SK-N-SH (cell line): ENCODE measurements around the gene DOCK3. TPM values are rescaled to one million over a fixed set of nuclear protein-coding genes. Genes with fewer than 3 reads are reported as not detected.
"Not testable (repeated sequence)": the region's sequence is repeated elsewhere in the genome, so short reads cannot be mapped to it uniquely, and the experiment has no call there.

Source experiments
- CTCF ChIA-PET: fragments of 300-600, 350-600 bp; formaldehyde crosslinking; extraction: SDS; loops from one replicate; lab custom pipeline; 2021; lab: Yijun Ruan, JAX
- POLR2A ChIA-PET: fragments of 350-600 bp; sonication (Branson Sonifier 250); formaldehyde crosslinking; extraction: SDS; loops from one replicate; lab custom pipeline; 2020; ENCODE audit warnings: antibody characterized with exemption, inconsistent platforms; lab: Yijun Ruan, JAX
- DNase-seq: peaks from one replicate; pipeline ENCODE4 v3.0.0; 2012
- H2AFZ ChIP-seq: fragments of 200-600 bp; sonication (generic); 2 replicates; pipeline ENCODE4 v1.8.1; 2016; ENCODE audit warnings: antibody characterized with exemption, mild to moderate bottlenecking, low read depth
- H3F3A ChIP-seq: fragments of 200-600 bp; sonication (generic); replicated peaks from 2 replicates; pipeline ENCODE3; 2016; ENCODE audit warnings: antibody characterized with exemption, mild to moderate bottlenecking; ENCODE audit not compliant: insufficient read depth
- H3K27ac ChIP-seq, 2 experiments: fragments of 200-500 bp in 1 of 2; fragments of 200-600 bp in 1 of 2; sonication (Bioruptor generic) in 1 of 2; sonication (generic), shearing (Covaris generic) in 1 of 2; 2 replicates each; pipeline versions ENCODE4 v1.5.1 to v1.6.1; 2014 to 2016; ENCODE audit warnings: low read depth in 2 of 2, inconsistent platforms in 1 of 2, low read length in 1 of 2, mild to moderate bottlenecking in 1 of 2, mixed read lengths in 1 of 2
- H3K27me3 ChIP-seq: fragments of 200-600 bp; sonication (generic), shearing (Covaris generic); 2 replicates; pipeline ENCODE4 v1.6.1; 2016; ENCODE audit warnings: mixed run types; ENCODE audit not compliant: insufficient read depth
- H3K36me3 ChIP-seq, 2 experiments: fragments of 200-500 bp in 1 of 2; fragments of 200-600 bp in 1 of 2; sonication (Bioruptor generic) in 1 of 2; sonication (generic) in 1 of 2; replicated peaks in 1 of 2; 2 replicates each; pipeline versions ENCODE3 to v1.5.1; 2014 to 2016; ENCODE audit warnings: low read length in 1 of 2, mild to moderate bottlenecking in 1 of 2; ENCODE audit not compliant: insufficient read depth in 2 of 2, control insufficient read depth in 1 of 2
- H3K4me1 ChIP-seq, 2 experiments: fragments of 200-500 bp in 1 of 2; fragments of 200-600 bp in 1 of 2; sonication (Bioruptor generic) in 1 of 2; sonication (generic), shearing (Covaris generic) in 1 of 2; 2 replicates each; pipeline versions ENCODE4 v1.5.1 to v1.6.1; 2014 to 2016; ENCODE audit warnings: low read depth in 1 of 2, low read length in 1 of 2, mixed run types in 1 of 2; ENCODE audit not compliant: insufficient read depth in 2 of 2, control insufficient read depth in 1 of 2
- H3K4me2 ChIP-seq: fragments of 200-600 bp; sonication (generic), shearing (Covaris generic); 2 replicates; pipeline ENCODE4 v1.6.1; 2017; ENCODE audit warnings: mixed run types
- H3K4me3 ChIP-seq, 2 experiments: fragments of 200-500 bp in 1 of 2; fragments of 200-600 bp in 1 of 2; sonication (Bioruptor generic) in 1 of 2; sonication (generic), shearing (Covaris generic) in 1 of 2; 2 replicates each; pipeline versions ENCODE4 v1.5.1 to v1.8.1; 2014 to 2016; ENCODE audit warnings: low read depth in 2 of 2, inconsistent platforms in 1 of 2, low read length in 1 of 2, mild to moderate bottlenecking in 1 of 2, mixed read lengths in 1 of 2, moderate library complexity in 1 of 2
- H3K79me2 ChIP-seq: fragments of 200-600 bp; sonication (generic); 2 replicates; pipeline ENCODE4 v1.8.1; 2017; ENCODE audit warnings: mild to moderate bottlenecking; ENCODE audit not compliant: insufficient read depth
- H3K9ac ChIP-seq: fragments of 200-600 bp; sonication (generic); 2 replicates; pipeline ENCODE4 v1.6.1; 2017; ENCODE audit warnings: mixed run types
- H3K9me2 ChIP-seq: fragments of 200-600 bp; sonication (generic); 2 replicates; pipeline ENCODE4 v1.6.1; 2017; ENCODE audit warnings: mixed run types
- H3K9me3 ChIP-seq: fragments of 200-600 bp; sonication (generic); 2 replicates; pipeline ENCODE4 v1.6.1; 2017; ENCODE audit warnings: mixed run types, mild to moderate bottlenecking, moderate library complexity
- H4K20me1 ChIP-seq: fragments of 200-600 bp; sonication (generic); 2 replicates; pipeline ENCODE4 v1.6.1; 2017; ENCODE audit warnings: mild to moderate bottlenecking, mixed run types; ENCODE audit not compliant: insufficient read depth
- CHD2 ChIP-seq: fragments of 150-350 bp; IDR thresholded peaks from 2 replicates; pipeline ENCODE4 v1.6.1; 2018; ENCODE audit warnings: low read length; ENCODE audit not compliant: partially characterized antibody
- EP300 ChIP-seq, 2 experiments: IDR thresholded peaks; 2 replicates each; pipeline versions ENCODE4 v1.4.0 to v1.6.1; 2012; ENCODE audit warnings: borderline replicate concordance in 1 of 2, low read depth in 1 of 2, low read length in 1 of 2
- EZH2phosphoT487 ChIP-seq: fragments of 200-600 bp; sonication (generic); IDR thresholded peaks from 2 replicates; pipeline ENCODE4 v1.6.1; 2017; ENCODE audit warnings: low read depth, mixed run types, mild to moderate bottlenecking, antibody characterized with exemption, moderate library complexity, borderline replicate concordance
- FOXJ3 ChIP-seq: sonication (generic); formaldehyde crosslinking; IDR thresholded peaks from 2 replicates; pipeline ENCODE4 v1.5.1; 2020; ENCODE audit warnings: mild to moderate bottlenecking, missing genetic modification reagents
- GABPA ChIP-seq: IDR thresholded peaks from 2 replicates; pipeline ENCODE4 v1.4.0; 2012; ENCODE audit warnings: low read depth, mild to moderate bottlenecking
- GATA2 ChIP-seq: sonication (generic); formaldehyde crosslinking; IDR thresholded peaks from 2 replicates; pipeline ENCODE4 v1.5.0; 2020; ENCODE audit warnings: mild to moderate bottlenecking, missing genetic modification reagents
- MAX ChIP-seq: IDR thresholded peaks from 2 replicates; pipeline ENCODE4 v1.4.0; 2012; ENCODE audit warnings: low read depth
- MXI1 ChIP-seq: IDR thresholded peaks from 2 replicates; pipeline ENCODE4 v1.6.1; 2012; ENCODE audit warnings: mild to moderate bottlenecking, low read depth, low read length, improper control_type of control experiment
- NFIC ChIP-seq: IDR thresholded peaks from 2 replicates; pipeline ENCODE4 v1.4.0; 2012; ENCODE audit warnings: borderline replicate concordance
- NRF1 ChIP-seq: IDR thresholded peaks from 2 replicates; pipeline ENCODE4 v1.6.1; 2012; ENCODE audit warnings: low read depth, mild to moderate bottlenecking, low read length
- POLR2AphosphoS5 ChIP-seq: IDR thresholded peaks from 2 replicates; pipeline ENCODE4 v1.6.1; 2012; ENCODE audit warnings: low read depth, low read length
- RFX5 ChIP-seq: IDR thresholded peaks from 2 replicates; pipeline ENCODE4 v1.6.1; 2012; ENCODE audit warnings: mild to moderate bottlenecking, improper control_type of control experiment, low read length
- TCF12 ChIP-seq: IDR thresholded peaks from 2 replicates; pipeline ENCODE4 v1.4.0; 2012
- TEAD4 ChIP-seq: IDR thresholded peaks from 2 replicates; pipeline ENCODE4 v1.4.0; 2012; ENCODE audit warnings: mild to moderate bottlenecking, borderline replicate concordance; ENCODE audit not compliant: insufficient read depth
- ZBTB33 ChIP-seq: IDR thresholded peaks from 2 replicates; pipeline ENCODE4 v1.4.0; 2012; ENCODE audit warnings: low read depth, borderline replicate concordance
- WGBS: methylation state at CpG from one replicate; pipeline ENCODE4 v1.1.6; 2017; ENCODE audit warnings: low lambda C conversion rate; 5-methylcytosine and 5-hydroxymethylcytosine counted together
- polyA plus RNA-seq, 3 experiments: library from polyadenylated mRNA; depleted of rRNA; stranded (reverse); fragments of >200 nt; gene quantifications; 2 replicates each; pipeline ENCODE4 v1.2.3, GENCODE V29; 2012
- TF ChIP-seq, protein P1 (sequence below): fragments of 150-350 bp; IDR thresholded peaks from 2 replicates; pipeline ENCODE4 v1.6.1; 2016; ENCODE audit warnings: mild to moderate bottlenecking, low read depth, low read length
- TF ChIP-seq, protein P2 (sequence below): IDR thresholded peaks from 2 replicates; pipeline ENCODE4; 2012

DOCK3 gene
- polyA plus RNA-seq, 1 of the 3 experiments (the other 2 are of a cell fraction): 0.05 TPM

DNA sequence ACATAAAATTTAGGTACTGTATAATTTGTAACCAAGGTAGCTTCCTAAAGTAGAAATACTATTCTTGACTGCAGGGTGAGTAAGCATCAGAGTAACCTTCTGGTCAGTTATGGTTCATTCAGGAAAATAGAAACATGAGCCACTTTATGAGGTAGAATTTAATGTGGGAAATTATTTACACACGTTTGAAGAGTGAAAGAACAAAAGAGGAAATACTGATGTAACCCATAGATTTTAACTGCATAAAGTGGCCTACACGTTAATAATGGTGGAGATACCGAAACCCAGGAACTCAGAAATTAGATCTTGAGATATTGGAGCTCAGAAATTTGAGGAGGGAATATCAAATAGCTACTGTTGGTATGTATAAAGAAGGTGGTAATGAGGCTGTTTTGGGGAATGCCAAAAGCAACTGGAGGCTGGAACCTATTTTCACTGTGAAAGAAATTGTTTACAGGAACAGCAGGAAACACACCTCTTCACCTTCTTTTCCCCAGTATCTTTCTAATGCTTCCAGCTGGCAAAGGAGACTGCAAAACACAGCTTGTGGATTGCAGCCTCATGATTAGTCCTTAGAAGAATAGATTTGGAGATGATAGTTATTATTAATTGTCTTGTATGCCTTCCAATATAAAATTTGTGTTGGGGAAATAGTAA is 216.1 kb downstream of the DOCK3 start (continued):
- TF ChIP-seq, protein P1, sequence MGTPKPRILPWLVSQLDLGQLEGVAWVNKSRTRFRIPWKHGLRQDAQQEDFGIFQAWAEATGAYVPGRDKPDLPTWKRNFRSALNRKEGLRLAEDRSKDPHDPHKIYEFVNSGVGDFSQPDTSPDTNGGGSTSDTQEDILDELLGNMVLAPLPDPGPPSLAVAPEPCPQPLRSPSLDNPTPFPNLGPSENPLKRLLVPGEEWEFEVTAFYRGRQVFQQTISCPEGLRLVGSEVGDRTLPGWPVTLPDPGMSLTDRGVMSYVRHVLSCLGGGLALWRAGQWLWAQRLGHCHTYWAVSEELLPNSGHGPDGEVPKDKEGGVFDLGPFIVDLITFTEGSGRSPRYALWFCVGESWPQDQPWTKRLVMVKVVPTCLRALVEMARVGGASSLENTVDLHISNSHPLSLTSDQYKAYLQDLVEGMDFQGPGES: no peak
- no peak for TF ChIP-seq NRF1
- TF ChIP-seq POLR2AphosphoS5: no peak
- no peak for TF ChIP-seq NFIC
- TF ChIP-seq GABPA: no peak
- no peak for TF ChIP-seq CHD2

GRCh38 chr3:50901097-50901496 is 226.4 kb downstream of the DOCK3 start:
- 0% methylated on average over 1 of the region's 1 CpG for WGBS
- POLR2A ChIA-PET: not testable (repeated sequence)

DNA sequence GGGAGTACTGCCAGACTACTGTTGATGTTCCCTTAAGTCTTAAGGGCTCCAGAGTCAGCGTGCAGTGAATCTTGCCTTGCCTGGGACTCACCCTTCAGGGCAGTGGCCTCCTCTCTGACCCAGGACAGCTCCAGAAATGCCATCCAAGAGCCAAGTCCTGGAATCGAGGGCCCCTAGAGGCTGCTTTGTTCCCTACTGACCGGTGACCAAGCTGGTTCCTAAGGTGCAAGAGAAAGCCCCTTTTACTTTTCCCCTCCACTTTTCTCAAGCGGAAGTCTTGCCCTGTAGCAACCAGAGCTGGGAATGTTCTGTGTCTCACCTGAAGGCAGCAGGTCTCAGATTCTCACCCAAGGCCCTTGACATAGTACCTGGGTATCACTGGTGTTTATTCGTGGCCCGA is 238.0 kb downstream of the DOCK3 start:
- POLR2A ChIA-PET: no interaction called here
- H3K4me1 ChIP-seq: no peaks in the 10 kb centered on the region
- CTCF ChIA-PET: no interaction called here
- no peak overlapping the region for H3K4me3 ChIP-seq
- H3K36me3 ChIP-seq: no peaks in the 10 kb centered on the region
- no peaks in the 10 kb centered on the region for H3K79me2 ChIP-seq
- H2AFZ ChIP-seq: no peak overlapping the region
- no peak for DNase-seq
- H3K27ac ChIP-seq: no peak overlapping the region
- no peak overlapping the region for H3K4me2 ChIP-seq
- no peaks in the 10 kb centered on the region for H4K20me1 ChIP-seq
- WGBS: 14% methylated on average over 6 of the region's 6 CpGs
- no peaks in the 10 kb centered on the region for H3F3A ChIP-seq
- H3K9ac ChIP-seq: no peak overlapping the region
- no peaks in the 10 kb centered on the region for H3K9me3 ChIP-seq
- H3K9me2 ChIP-seq: no peaks in the 10 kb centered on the region
- TF ChIP-seq MXI1 (no peak), EP300 (IDR thresholded peaks at IDR 0.05; ENCODE audit: borderline replicate concordance in 1 of 2, low read depth in 1 of 2, low read length in 1 of 2) (no peak), TEAD4 (no peak), RFX5 (no peak), GABPA (no peak), NRF1 (no peak), EZH2phosphoT487 (no peak), FOXJ3 (CRISPR knock-in tag) (no peak), GATA2 (no peak), ZBTB33 (no peak), MAX (no peak), TCF12 (no peak), CHD2 (no peak)
- TF ChIP-seq, protein P2, sequence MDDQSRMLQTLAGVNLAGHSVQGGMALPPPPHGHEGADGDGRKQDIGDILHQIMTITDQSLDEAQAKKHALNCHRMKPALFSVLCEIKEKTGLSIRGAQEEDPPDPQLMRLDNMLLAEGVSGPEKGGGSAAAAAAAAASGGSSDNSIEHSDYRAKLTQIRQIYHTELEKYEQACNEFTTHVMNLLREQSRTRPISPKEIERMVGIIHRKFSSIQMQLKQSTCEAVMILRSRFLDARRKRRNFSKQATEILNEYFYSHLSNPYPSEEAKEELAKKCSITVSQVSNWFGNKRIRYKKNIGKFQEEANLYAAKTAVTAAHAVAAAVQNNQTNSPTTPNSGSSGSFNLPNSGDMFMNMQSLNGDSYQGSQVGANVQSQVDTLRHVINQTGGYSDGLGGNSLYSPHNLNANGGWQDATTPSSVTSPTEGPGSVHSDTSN: no peak
- TF ChIP-seq, protein P1: no peak
- H3K27me3 ChIP-seq: no peaks in the 10 kb centered on the region

More at GRCh38 chr3:50901097-50901496, 226.4 kb downstream of the DOCK3 start:
- H3K4me2 ChIP-seq, CTCF ChIA-PET, H4K20me1 ChIP-seq, H2AFZ ChIP-seq, DNase-seq, H3K4me1 ChIP-seq, H3K36me3 ChIP-seq, H3K79me2 ChIP-seq, H3K9me3 ChIP-seq, H3K9me2 ChIP-seq, H3K9ac ChIP-seq, H3K27ac ChIP-seq, H3F3A ChIP-seq, H3K4me3 ChIP-seq, H3K27me3 ChIP-seq: not testable (repeated sequence)
